ENCODE measurements around the gene OCSTAMP. TPM values are rescaled to one million over a fixed set of nuclear protein-coding genes. Genes with fewer than 3 reads are reported as not detected.

Gene OCSTAMP
- total and polyA plus RNA-seq, 2 donors (not counting 3 experiments of a cell fraction or from before 2014, with no cell fraction given) = not detected

DNA sequence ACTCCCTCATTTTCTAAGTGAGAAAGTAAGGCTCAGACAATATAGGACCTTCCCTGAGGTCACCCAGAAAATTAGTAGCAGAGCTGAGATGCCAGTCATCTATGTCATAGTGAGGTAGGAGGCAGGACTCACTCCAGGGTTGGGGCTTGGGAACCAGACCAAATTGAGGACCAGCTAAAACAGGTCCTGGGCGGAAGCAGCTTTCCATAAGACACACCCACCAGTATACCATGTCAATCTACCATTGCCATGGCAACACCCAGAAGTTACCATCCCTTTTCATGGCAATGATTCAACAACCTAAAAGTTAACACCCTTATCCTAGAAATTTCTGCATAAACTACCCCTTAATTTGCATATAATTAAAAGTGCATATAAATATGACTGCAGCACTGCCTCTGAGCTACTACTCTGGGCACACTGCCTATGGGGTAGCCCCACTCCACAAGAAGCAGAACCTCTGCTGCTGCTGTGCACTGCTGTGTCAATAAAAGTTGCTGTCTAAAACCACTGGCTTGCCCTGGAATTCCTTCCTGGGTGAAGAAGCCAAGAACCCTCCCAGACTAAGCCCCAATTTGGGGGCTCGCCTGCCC, 30.3 kb upstream of the OCSTAMP start:
- Histone ChIP-seq H3K9me3 (replicated peaks; ENCODE audit: control insufficient read depth, insufficient read depth, low read length) (no peaks in the 10 kb centered on the region), H3K4me3 (replicated peaks in 1 of 3; ENCODE audit: insufficient read depth in 1 of 3, low read depth in 1 of 3, low read length in 3 of 3) (no peak overlapping the region), H3K27me3 (ENCODE audit: control insufficient read depth in 2 of 2, insufficient read depth in 2 of 2, low read length in 2 of 2) (no peaks in the 10 kb centered on the region), H3K36me3 (ENCODE audit: control insufficient read depth in 2 of 2, extremely low read depth in 1 of 2, insufficient read depth in 2 of 2, low read length in 2 of 2) (no peaks in the 10 kb centered on the region), H2AFZ (ENCODE audit: low read depth, low read length) (no peak overlapping the region), H3K4me2 (ENCODE audit: insufficient read depth, low read length) (no peak overlapping the region), H4K20me1 (replicated peaks; ENCODE audit: control insufficient read depth, extremely low read depth, insufficient read depth, low read length) (no peaks in the 10 kb centered on the region), H3K9me1 (replicated peaks; ENCODE audit: control insufficient read depth, extremely low read depth, insufficient read depth, low read length) (no peaks in the 10 kb centered on the region), H3K27ac (ENCODE audit: insufficient read depth, low read depth, low read length) (no peak overlapping the region), H3K79me2 (ENCODE audit: control insufficient read depth, insufficient read depth, low read length) (no peaks in the 10 kb centered on the region), H3K9ac (replicated peaks; ENCODE audit: extremely low read depth, insufficient read depth, low read length) (no peak overlapping the region), H3K4me1 (ENCODE audit: control insufficient read depth, extremely low read depth, insufficient read depth, low read length) (no peaks in the 10 kb centered on the region)
- FAIRE-seq (no peak), DNase-seq (ENCODE audit: low read depth, low spot score) (no peak)
- ChIA-PET CTCF (interaction anchor here (1.3 kb wide), 1 partner anchor 14 kb away, joined by 4 read pairs; no protein-coding TSS in a partner anchor), POLR2A (no interaction called here)
- no peak for TF ChIP-seq JUN (IDR thresholded peaks at IDR 0.05; ENCODE audit: borderline replicate concordance, insufficient read depth, insufficient read length, low read depth)
- TF ChIP-seq, protein P1, sequence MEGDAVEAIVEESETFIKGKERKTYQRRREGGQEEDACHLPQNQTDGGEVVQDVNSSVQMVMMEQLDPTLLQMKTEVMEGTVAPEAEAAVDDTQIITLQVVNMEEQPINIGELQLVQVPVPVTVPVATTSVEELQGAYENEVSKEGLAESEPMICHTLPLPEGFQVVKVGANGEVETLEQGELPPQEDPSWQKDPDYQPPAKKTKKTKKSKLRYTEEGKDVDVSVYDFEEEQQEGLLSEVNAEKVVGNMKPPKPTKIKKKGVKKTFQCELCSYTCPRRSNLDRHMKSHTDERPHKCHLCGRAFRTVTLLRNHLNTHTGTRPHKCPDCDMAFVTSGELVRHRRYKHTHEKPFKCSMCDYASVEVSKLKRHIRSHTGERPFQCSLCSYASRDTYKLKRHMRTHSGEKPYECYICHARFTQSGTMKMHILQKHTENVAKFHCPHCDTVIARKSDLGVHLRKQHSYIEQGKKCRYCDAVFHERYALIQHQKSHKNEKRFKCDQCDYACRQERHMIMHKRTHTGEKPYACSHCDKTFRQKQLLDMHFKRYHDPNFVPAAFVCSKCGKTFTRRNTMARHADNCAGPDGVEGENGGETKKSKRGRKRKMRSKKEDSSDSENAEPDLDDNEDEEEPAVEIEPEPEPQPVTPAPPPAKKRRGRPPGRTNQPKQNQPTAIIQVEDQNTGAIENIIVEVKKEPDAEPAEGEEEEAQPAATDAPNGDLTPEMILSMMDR (IDR thresholded peaks at IDR 0.05; ENCODE audit: extremely low read depth in 1 of 2, insufficient read depth in 1 of 2, low read depth in 1 of 2, low read length in 2 of 2) = no peak
- BruUV-seq (replicated peaks) = no TSS peak
- dilution Hi-C loops (cut with MboI; ENCODE audit: extremely low pct_ligation_motif_present, low sequenced_read_pairs) = no loop called here
- intact Hi-C loops (cut with micrococcal nuclease) = no loop called here

DNA sequence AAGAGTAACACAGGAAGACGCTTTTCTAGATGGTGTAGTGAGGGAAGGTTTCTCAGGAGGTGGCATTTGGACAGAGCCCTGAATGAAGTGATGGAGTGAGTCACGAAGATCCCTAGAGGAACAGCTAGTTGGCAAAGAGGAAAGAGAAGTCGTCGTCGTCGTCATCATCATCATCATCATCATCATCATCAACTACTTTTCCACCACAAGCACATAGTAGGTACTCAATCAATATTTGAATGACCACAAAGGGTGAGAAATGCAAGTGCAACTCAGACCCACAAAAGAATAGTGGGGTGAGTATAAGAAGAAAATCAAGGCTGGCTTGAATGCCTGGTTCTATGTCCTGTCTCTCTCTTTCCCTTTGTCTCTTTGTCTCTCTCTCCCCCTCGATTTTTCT, 28.3 kb upstream of the OCSTAMP start:
- ChIA-PET POLR2A (no interaction called here), CTCF (no interaction called here)
- no peaks in the 10 kb centered on the region for H3K36me3 ChIP-seq (ENCODE audit: control insufficient read depth in 2 of 2, extremely low read depth in 1 of 2, insufficient read depth in 2 of 2, low read length in 2 of 2)
- no peaks in the 10 kb centered on the region for H3K9me1 ChIP-seq (replicated peaks; ENCODE audit: control insufficient read depth, extremely low read depth, insufficient read depth, low read length)
- H3K4me1 ChIP-seq (ENCODE audit: control insufficient read depth, extremely low read depth, insufficient read depth, low read length) = no peaks in the 10 kb centered on the region
- no peak overlapping the region for H3K4me2 ChIP-seq (ENCODE audit: insufficient read depth, low read length)
- no peaks in the 10 kb centered on the region for H4K20me1 ChIP-seq (replicated peaks; ENCODE audit: control insufficient read depth, extremely low read depth, insufficient read depth, low read length)
- DNase-seq (ENCODE audit: low read depth, low spot score) (no peak), FAIRE-seq (no peak)
- H3K4me3 ChIP-seq (replicated peaks in 1 of 3; ENCODE audit: insufficient read depth in 1 of 3, low read depth in 1 of 3, low read length in 3 of 3) = no peak overlapping the region
- H3K27me3 ChIP-seq (ENCODE audit: control insufficient read depth in 2 of 2, insufficient read depth in 2 of 2, low read length in 2 of 2) = no peaks in the 10 kb centered on the region
- no peak overlapping the region for H2AFZ ChIP-seq (ENCODE audit: low read depth, low read length)
- no TSS peak for BruUV-seq (replicated peaks)
- no peak overlapping the region for H3K27ac ChIP-seq (ENCODE audit: insufficient read depth, low read depth, low read length)
- no peaks in the 10 kb centered on the region for H3K79me2 ChIP-seq (ENCODE audit: control insufficient read depth, insufficient read depth, low read length)
- intact Hi-C loops (cut with micrococcal nuclease) (no loop called here), dilution Hi-C loops (cut with MboI; ENCODE audit: extremely low pct_ligation_motif_present, low sequenced_read_pairs) (no loop called here)
- TF ChIP-seq GATA2 (IDR thresholded peaks at IDR 0.05; ENCODE audit: insufficient read depth, insufficient read length, low read depth, low read length) (no peak), POLR2A (IDR thresholded peaks at IDR 0.05; ENCODE audit: low read depth, low read length) (no peak), POLR2AphosphoS5 (IDR thresholded peaks at IDR 0.05; ENCODE audit: insufficient read depth, low read depth, low read length) (no peak), JUN (IDR thresholded peaks at IDR 0.05; ENCODE audit: borderline replicate concordance, insufficient read depth, insufficient read length, low read depth) (no peak), EZH2 (IDR thresholded peaks at IDR 0.05; ENCODE audit: borderline replicate concordance, low read depth, low read length, severe bottlenecking) (no peak), FOS (IDR thresholded peaks at IDR 0.05; ENCODE audit: borderline replicate concordance, insufficient read depth, low read length) (no peak), MYC (IDR thresholded peaks at IDR 0.05; ENCODE audit: low read depth, low read length) (no peak)
- TF ChIP-seq, protein P1 (IDR thresholded peaks at IDR 0.05; ENCODE audit: extremely low read depth in 1 of 2, insufficient read depth in 1 of 2, low read depth in 1 of 2, low read length in 2 of 2) = no peak
- TF ChIP-seq, protein P2, sequence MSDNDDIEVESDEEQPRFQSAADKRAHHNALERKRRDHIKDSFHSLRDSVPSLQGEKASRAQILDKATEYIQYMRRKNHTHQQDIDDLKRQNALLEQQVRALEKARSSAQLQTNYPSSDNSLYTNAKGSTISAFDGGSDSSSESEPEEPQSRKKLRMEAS (IDR thresholded peaks at IDR 0.05; ENCODE audit: insufficient read depth, insufficient read length) = no peak
- no peak overlapping the region for H3K9ac ChIP-seq (replicated peaks; ENCODE audit: extremely low read depth, insufficient read depth, low read length)
- no peaks in the 10 kb centered on the region for H3K9me3 ChIP-seq (replicated peaks; ENCODE audit: control insufficient read depth, insufficient read depth, low read length)

Data from endothelial cell of umbilical vein (primary cell).